ELF-1 (cell line): ENCODE measurements around the gene SINHCAF.
"Not testable (repeated sequence)": the region's sequence is repeated elsewhere in the genome, so short reads cannot be mapped to it uniquely, and the experiment has no call there.

Experiments used
- DNase-seq: peaks from one replicate; pipeline ENCODE4 v3.0.0-alpha.2; 2016; ENCODE audit warnings: low read depth, low spot score

SINHCAF gene

GRCh38 chr12:31265722-31266121, 60.2 kb downstream of the SINHCAF start:
- peak; percentile 57 for DNase-seq

- no peak for DNase-seq
These were observed 62.3 kb downstream of the SINHCAF start for GRCh38 chr12:31263661-31264060.

- no peak for DNase-seq
These were observed 64.2 kb downstream of the SINHCAF start for GRCh38 chr12:31261744-31262143.

- no peak for DNase-seq
These were observed 65.1 kb downstream of the SINHCAF start for GRCh38 chr12:31260840-31261239.

- DNase-seq, result no peak
These were observed 66.6 kb downstream of the SINHCAF start for GRCh38 chr12:31259136-31259886.

- DNase-seq, result no peak
These were observed 68.2 kb downstream of the SINHCAF start for GRCh38 chr12:31257784-31258183.

- DNase-seq, result peak; percentile 32
These were observed 74.0 kb downstream of the SINHCAF start for GRCh38 chr12:31251707-31252611.

GRCh38 chr12:31250179-31250578, 75.8 kb downstream of the SINHCAF start:
- DNase-seq, result no peak

GRCh38 chr12:31249356-31249755, 76.6 kb downstream of the SINHCAF start:
- no peak for DNase-seq

GRCh38 chr12:31248815-31249214, 77.1 kb downstream of the SINHCAF start:
- no peak for DNase-seq

- no peak for DNase-seq
These were observed 77.6 kb downstream of the SINHCAF start for GRCh38 chr12:31248337-31248736.

GRCh38 chr12:31246470-31246850, 79.5 kb downstream of the SINHCAF start:
- peak; percentile 53 for DNase-seq

GRCh38 chr12:31245822-31246469, 80.0 kb downstream of the SINHCAF start:
- DNase-seq, result peak; percentile 66

- DNase-seq, result not testable (repeated sequence)
These were observed 83.5 kb downstream of the SINHCAF start for GRCh38 chr12:31242418-31242817.

- peak; percentile 65 for DNase-seq
These were observed 87.1 kb downstream of the SINHCAF start for GRCh38 chr12:31238764-31239387.

GRCh38 chr12:31238333-31238732, 87.6 kb downstream of the SINHCAF start:
- not testable (repeated sequence) for DNase-seq

- no peak for DNase-seq
These were observed 88.8 kb downstream of the SINHCAF start for GRCh38 chr12:31236998-31237637.

GRCh38 chr12:31235868-31236395, 90.0 kb downstream of the SINHCAF start:
- no peak for DNase-seq

GRCh38 chr12:31234955-31235867, 90.7 kb downstream of the SINHCAF start:
- DNase-seq, result peak; percentile 87
